Measurements from ENCODE around the gene OBP2B.
"Not testable (repeated sequence)": the region's sequence is repeated elsewhere in the genome, so short reads cannot be mapped to it uniquely, and the experiment has no call there.

The OBP2B gene

GRCh38 chr9:133242991-133243390, 33.9 kb upstream of the OBP2B start:
- H3K9me3 ChIP-seq (ENCODE audit: low read depth, low read length) = no peaks in the 10 kb centered on the region
- no peak for TF ChIP-seq FOXP2 (optimal IDR thresholded peaks at IDR 0.05; ENCODE audit: control extremely low read depth, extremely low read length, insufficient read depth)
- TF ChIP-seq EZH2 (IDR thresholded peaks at IDR 0.05) = no peak
- TF ChIP-seq POLR2AphosphoS5 (IDR thresholded peaks at IDR 0.05; ENCODE audit: borderline replicate concordance, low read depth, low read length) = no peak
- no peak for DNase-seq (ENCODE audit: low read depth, low spot score)
- H3K36me3 ChIP-seq (ENCODE audit: insufficient read depth, low read length) = no peaks in the 10 kb centered on the region
- H3K4me3 ChIP-seq = no peak overlapping the region
- H3K27ac ChIP-seq = no peak overlapping the region
- no peak overlapping the region for H3K9ac ChIP-seq (ENCODE audit: insufficient read length)

- Histone ChIP-seq H3K9ac (ENCODE audit: insufficient read length) (no peak overlapping the region), H3K36me3 (ENCODE audit: insufficient read depth, low read length) (no peaks in the 10 kb centered on the region), H3K27ac (no peak overlapping the region), H3K9me3 (ENCODE audit: low read depth, low read length) (no peaks in the 10 kb centered on the region), H3K4me3 (no peak overlapping the region)
- DNase-seq (ENCODE audit: low read depth, low spot score) = no peak
- TF ChIP-seq POLR2AphosphoS5 (IDR thresholded peaks at IDR 0.05; ENCODE audit: borderline replicate concordance, low read depth, low read length) (no peak), FOXP2 (optimal IDR thresholded peaks at IDR 0.05; ENCODE audit: control extremely low read depth, extremely low read length, insufficient read depth) (no peak), EZH2 (IDR thresholded peaks at IDR 0.05) (no peak)
These were observed 33.2 kb upstream of the OBP2B start for GRCh38 chr9:133242241-133242640.

GRCh38 chr9:133239533-133240090, 30.6 kb upstream of the OBP2B start:
- TF ChIP-seq POLR2AphosphoS5 (IDR thresholded peaks at IDR 0.05; ENCODE audit: borderline replicate concordance, low read depth, low read length) (no peak), EZH2 (IDR thresholded peaks at IDR 0.05) (no peak), FOXP2 (optimal IDR thresholded peaks at IDR 0.05; ENCODE audit: control extremely low read depth, extremely low read length, insufficient read depth) (no peak)
- Histone ChIP-seq H3K9me3 (ENCODE audit: low read depth, low read length) (no peaks in the 10 kb centered on the region), H3K4me3 (no peak overlapping the region), H3K27ac (no peak overlapping the region), H3K9ac (ENCODE audit: insufficient read length) (no peak overlapping the region), H3K36me3 (ENCODE audit: insufficient read depth, low read length) (no peaks in the 10 kb centered on the region)
- DNase-seq (ENCODE audit: low read depth, low spot score) = no peak

GRCh38 chr9:133238851-133239532, 29.9 kb upstream of the OBP2B start:
- no peaks in the 10 kb centered on the region for H3K36me3 ChIP-seq (ENCODE audit: insufficient read depth, low read length)
- 0 out of 2 replicates have a peak overlapping the region, but pooled peaks have one; percentile 12 for H3K4me3 ChIP-seq
- no peak overlapping the region for H3K9ac ChIP-seq (ENCODE audit: insufficient read length)
- H3K27ac ChIP-seq = no peak overlapping the region
- no peaks in the 10 kb centered on the region for H3K9me3 ChIP-seq (ENCODE audit: low read depth, low read length)
- no peak for TF ChIP-seq FOXP2 (optimal IDR thresholded peaks at IDR 0.05; ENCODE audit: control extremely low read depth, extremely low read length, insufficient read depth)
- TF ChIP-seq POLR2AphosphoS5 (IDR thresholded peaks at IDR 0.05; ENCODE audit: borderline replicate concordance, low read depth, low read length) = no peak
- no peak for TF ChIP-seq EZH2 (IDR thresholded peaks at IDR 0.05)
- DNase-seq (ENCODE audit: low read depth, low spot score) = no peak

GRCh38 chr9:133238272-133238850, 29.3 kb upstream of the OBP2B start:
- Histone ChIP-seq H3K4me3 (no peak overlapping the region), H3K9ac (ENCODE audit: insufficient read length) (no peak overlapping the region), H3K9me3 (ENCODE audit: low read depth, low read length) (no peaks in the 10 kb centered on the region), H3K27ac (no peak overlapping the region), H3K36me3 (ENCODE audit: insufficient read depth, low read length) (no peaks in the 10 kb centered on the region)
- TF ChIP-seq FOXP2 (optimal IDR thresholded peaks at IDR 0.05; ENCODE audit: control extremely low read depth, extremely low read length, insufficient read depth) (no peak), EZH2 (IDR thresholded peaks at IDR 0.05) (no peak), POLR2AphosphoS5 (IDR thresholded peaks at IDR 0.05; ENCODE audit: borderline replicate concordance, low read depth, low read length) (no peak)
- no peak for DNase-seq (ENCODE audit: low read depth, low spot score)

- DNase-seq (ENCODE audit: low read depth, low spot score) = no peak
- no peaks in the 10 kb centered on the region for H3K9me3 ChIP-seq (ENCODE audit: low read depth, low read length)
- H3K9ac ChIP-seq (ENCODE audit: insufficient read length) = no peak overlapping the region
- H3K27ac ChIP-seq = no peak overlapping the region
- TF ChIP-seq EZH2 (IDR thresholded peaks at IDR 0.05) (no peak), FOXP2 (optimal IDR thresholded peaks at IDR 0.05; ENCODE audit: control extremely low read depth, extremely low read length, insufficient read depth) (no peak), POLR2AphosphoS5 (IDR thresholded peaks at IDR 0.05; ENCODE audit: borderline replicate concordance, low read depth, low read length) (no peak)
- H3K36me3 ChIP-seq (ENCODE audit: insufficient read depth, low read length) = no peaks in the 10 kb centered on the region
- H3K4me3 ChIP-seq = no peak overlapping the region
These were observed 28.1 kb upstream of the OBP2B start for GRCh38 chr9:133237035-133237731.

- H3K9me3 ChIP-seq (ENCODE audit: low read depth, low read length); H3K36me3 ChIP-seq (ENCODE audit: insufficient read depth, low read length); H3K27ac ChIP-seq; DNase-seq (ENCODE audit: low read depth, low spot score); H3K9ac ChIP-seq (ENCODE audit: insufficient read length); H3K4me3 ChIP-seq: not testable (repeated sequence)
These were observed 27.4 kb upstream of the OBP2B start for GRCh38 chr9:133236291-133237034.
